Upper lobe of left lung (tissue), 4 donors: Measurements from ENCODE around the gene DHRS4L2.
"Not testable (repeated sequence)": the region's sequence is repeated elsewhere in the genome, so short reads cannot be mapped to it uniquely, and the experiment has no call there.

Experiments used
- CTCF ChIP-seq, 6 experiments: fragments of 450-650 bp in 4 of 6; fragments of 200-600 bp in 2 of 6; sonication (generic) in 2 of 6; IDR thresholded peaks; one replicate each; pipeline ENCODE4 v1.5.1; 2016 to 2019; ENCODE audit warnings: antibody characterized with exemption in 6 of 6
- POLR2A ChIP-seq, 4 donors: fragments of 450-650 bp; IDR thresholded peaks; one replicate each; pipeline ENCODE4 v1.5.1; 2016 to 2017; ENCODE audit warnings: antibody characterized with exemption in 4 of 4, mild to moderate bottlenecking in 2 of 4

GRCh38 chr14:23988607-23989363 is at the start of gene DHRS4L2:
- TF ChIP-seq CTCF, POLR2A (IDR thresholded peaks at IDR 0.05): not testable (repeated sequence)
